Mesothelial cell of epicardium (in vitro differentiated cells): ENCODE measurements around the gene IL17RC. TPM values are rescaled to one million over a fixed set of nuclear protein-coding genes. Genes with fewer than 3 reads are reported as not detected.
"Not testable (repeated sequence)": the region's sequence is repeated elsewhere in the genome, so short reads cannot be mapped to it uniquely, and the experiment has no call there.

Experiments used
- DNase-seq, 2 experiments: peaks; one replicate each; pipeline ENCODE4 v3.0.0; 2021; ENCODE audit warnings: low spot score in 2 of 2; ENCODE audit not compliant: unreplicated experiment in 2 of 2
- H3K27ac Mint-ChIP-seq: 2 replicates; pipeline ENCODE4 v1.8.0; 2021; ENCODE audit warnings: mixed read lengths
- H3K27me3 Mint-ChIP-seq: 2 replicates; pipeline ENCODE4 v1.8.0; 2021; ENCODE audit warnings: low read depth, mixed read lengths
- H3K36me3 Mint-ChIP-seq: 2 replicates; pipeline ENCODE4 v1.8.0; 2021; ENCODE audit warnings: mixed read lengths
- H3K4me1 Mint-ChIP-seq: 2 replicates; pipeline ENCODE4 v1.8.0; 2021; ENCODE audit warnings: mixed read lengths
- H3K4me3 Mint-ChIP-seq: 2 replicates; pipeline ENCODE4 v1.8.0; 2021; ENCODE audit warnings: mild to moderate bottlenecking, moderate library complexity, mixed read lengths
- H3K9me3 Mint-ChIP-seq: 2 replicates; pipeline ENCODE4 v1.8.0; 2021; ENCODE audit warnings: mixed read lengths
- CTCF ChIP-seq: fragments of 200-600 bp; sonication (generic); IDR thresholded peaks from one replicate; pipeline ENCODE4 v1.5.0; 2021; ENCODE audit warnings: antibody characterized with exemption; ENCODE audit not compliant: unreplicated experiment
- total RNA-seq: library from RNA; stranded (reverse); gene quantifications from 3 replicates; pipeline ENCODE4 v1.2.1, GENCODE V29; 2021

IL17RC gene
- total RNA-seq, 1 donor from 2014 or later, result 30.2 TPM

- Mint-ChIP-seq H3K4me1 (peaks cover 5% of the 10 kb centered on the region), H3K36me3 (no peaks in the 10 kb centered on the region), H3K27ac (no peak overlapping the region), H3K4me3 (no peak overlapping the region), H3K27me3 (no peaks in the 10 kb centered on the region), H3K9me3 (no peaks in the 10 kb centered on the region)
- no peak for TF ChIP-seq CTCF
- no peak for DNase-seq
These were observed 41.5 kb upstream of the IL17RC start for GRCh38 chr3:9875448-9875847.

- not testable (repeated sequence) for H3K27me3 Mint-ChIP-seq, H3K9me3 Mint-ChIP-seq, DNase-seq, H3K4me3 Mint-ChIP-seq, H3K27ac Mint-ChIP-seq, H3K36me3 Mint-ChIP-seq, H3K4me1 Mint-ChIP-seq
These were observed 40.6 kb upstream of the IL17RC start for GRCh38 chr3:9876255-9876654.

GRCh38 chr3:9876991-9877390 lies 39.9 kb upstream of the IL17RC start:
- Mint-ChIP-seq H3K36me3 (no peaks in the 10 kb centered on the region), H3K27me3 (no peaks in the 10 kb centered on the region), H3K9me3 (no peaks in the 10 kb centered on the region), H3K4me3 (no peak overlapping the region), H3K27ac (no peak overlapping the region), H3K4me1 (peaks cover 5% of the 10 kb centered on the region)
- DNase-seq, result no peak
- TF ChIP-seq CTCF, result no peak

GRCh38 chr3:9878700-9879099 lies 38.2 kb upstream of the IL17RC start:
- peaks cover 2% of the 10 kb centered on the region for H3K4me1 Mint-ChIP-seq
- no peaks in the 10 kb centered on the region for H3K9me3 Mint-ChIP-seq
- no peak overlapping the region for H3K4me3 Mint-ChIP-seq
- TF ChIP-seq CTCF, result no peak
- no peaks in the 10 kb centered on the region for H3K27me3 Mint-ChIP-seq
- no peak for DNase-seq
- no peak overlapping the region for H3K27ac Mint-ChIP-seq
- no peaks in the 10 kb centered on the region for H3K36me3 Mint-ChIP-seq

- Mint-ChIP-seq H3K9me3 (no peaks in the 10 kb centered on the region), H3K27ac (no peak within 1 kb of the TSS), H3K27me3 (no peaks in the 10 kb centered on the region), H3K36me3 (no peaks in the 10 kb centered on the region), H3K4me1 (peaks cover 6% of the 10 kb centered on the region), H3K4me3 (no peak within 1 kb of the TSS)
- TF ChIP-seq CTCF, result no peak
- DNase-seq, result no peak
These were observed 36.9 kb upstream of the IL17RC start, which contains the start of gene CIDEC for GRCh38 chr3:9879830-9880549. Gene CIDEC, minus strand, starts transcription at chr3:9880253. Its CDS starts 1,767 bp downstream, at chr3:9878486.

GRCh38 chr3:9881441-9881840 lies 35.5 kb upstream of the IL17RC start:
- Mint-ChIP-seq H3K4me3 (no peak overlapping the region), H3K27ac (no peak overlapping the region)
- no peak for TF ChIP-seq CTCF

More at GRCh38 chr3:9881441-9881840, 35.5 kb upstream of the IL17RC start:
- no peak for DNase-seq
- Mint-ChIP-seq H3K36me3 (no peaks in the 10 kb centered on the region), H3K4me1 (peaks cover 6% of the 10 kb centered on the region), H3K27me3 (no peaks in the 10 kb centered on the region), H3K9me3 (no peaks in the 10 kb centered on the region)
